Activated CD8-positive, alpha-beta memory T cell treated with anti-CD3 and anti-CD28 coated beads, Interleukin-2, amount 50 U/mL, for 24 hours (primary cell): ENCODE results near the gene AXIN1.
A peak's percentile ranks its signal among the peaks of the same experiment; 100 is the strongest.
"Not testable (repeated sequence)": the region's sequence is repeated elsewhere in the genome, so short reads cannot be mapped to it uniquely, and the experiment has no call there.

Experiments used
- DNase-seq: peaks from one replicate; pipeline ENCODE4 v3.0.0-alpha.2; 2020; ENCODE audit errors: extremely low read depth

AXIN1 gene, protein sequence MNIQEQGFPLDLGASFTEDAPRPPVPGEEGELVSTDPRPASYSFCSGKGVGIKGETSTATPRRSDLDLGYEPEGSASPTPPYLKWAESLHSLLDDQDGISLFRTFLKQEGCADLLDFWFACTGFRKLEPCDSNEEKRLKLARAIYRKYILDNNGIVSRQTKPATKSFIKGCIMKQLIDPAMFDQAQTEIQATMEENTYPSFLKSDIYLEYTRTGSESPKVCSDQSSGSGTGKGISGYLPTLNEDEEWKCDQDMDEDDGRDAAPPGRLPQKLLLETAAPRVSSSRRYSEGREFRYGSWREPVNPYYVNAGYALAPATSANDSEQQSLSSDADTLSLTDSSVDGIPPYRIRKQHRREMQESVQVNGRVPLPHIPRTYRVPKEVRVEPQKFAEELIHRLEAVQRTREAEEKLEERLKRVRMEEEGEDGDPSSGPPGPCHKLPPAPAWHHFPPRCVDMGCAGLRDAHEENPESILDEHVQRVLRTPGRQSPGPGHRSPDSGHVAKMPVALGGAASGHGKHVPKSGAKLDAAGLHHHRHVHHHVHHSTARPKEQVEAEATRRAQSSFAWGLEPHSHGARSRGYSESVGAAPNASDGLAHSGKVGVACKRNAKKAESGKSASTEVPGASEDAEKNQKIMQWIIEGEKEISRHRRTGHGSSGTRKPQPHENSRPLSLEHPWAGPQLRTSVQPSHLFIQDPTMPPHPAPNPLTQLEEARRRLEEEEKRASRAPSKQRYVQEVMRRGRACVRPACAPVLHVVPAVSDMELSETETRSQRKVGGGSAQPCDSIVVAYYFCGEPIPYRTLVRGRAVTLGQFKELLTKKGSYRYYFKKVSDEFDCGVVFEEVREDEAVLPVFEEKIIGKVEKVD

DNA sequence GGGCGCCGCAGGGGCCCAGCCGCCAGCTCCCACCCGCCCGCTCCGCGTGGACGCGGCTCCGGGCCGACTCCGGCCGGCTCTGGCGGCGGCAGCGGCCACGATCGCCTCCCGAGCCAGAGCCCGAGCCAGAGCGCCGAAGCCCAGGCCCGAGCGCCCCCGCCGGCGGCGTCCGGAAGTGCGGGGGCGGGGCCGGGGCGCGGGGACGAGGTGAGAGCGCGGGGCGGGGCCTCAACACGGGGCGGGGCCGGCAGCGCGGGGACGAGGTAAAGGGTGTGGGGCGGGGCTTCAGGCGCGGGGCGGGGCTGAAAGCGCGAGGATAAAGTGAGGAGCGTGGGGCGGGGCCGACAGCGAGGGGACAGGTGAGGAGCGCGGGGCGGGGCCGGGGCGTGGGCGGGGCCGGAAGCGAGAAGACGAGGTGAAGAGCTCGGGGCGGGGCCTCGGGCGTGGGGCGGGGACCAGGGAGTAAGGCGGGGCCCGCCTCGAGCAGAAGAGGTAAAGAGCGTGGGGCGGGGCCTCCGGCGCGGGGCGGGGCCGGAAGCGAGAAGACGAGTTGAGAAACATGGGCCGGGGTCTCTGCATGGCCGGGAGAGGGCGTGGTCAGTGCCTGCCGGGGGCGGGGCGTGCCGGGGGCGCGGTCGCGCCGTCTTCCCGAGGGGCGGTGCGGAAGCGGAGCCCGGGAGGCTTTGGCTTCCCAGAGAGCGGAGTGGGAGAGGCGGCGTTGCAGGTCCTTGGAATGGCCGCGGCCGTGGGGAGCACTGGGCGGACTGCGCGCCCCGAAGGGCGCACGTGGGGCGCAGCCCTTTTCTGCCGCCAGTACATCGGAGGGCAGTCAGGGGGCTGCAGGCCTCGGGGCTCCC is at the start of gene AXIN1:
AXIN1 (minus strand) TSS at position 177 of the 857 bp plus-strand sequence. CDS start 5,698 bp downstream, outside the sequence.
- peak; percentile 99 for DNase-seq

DNA sequence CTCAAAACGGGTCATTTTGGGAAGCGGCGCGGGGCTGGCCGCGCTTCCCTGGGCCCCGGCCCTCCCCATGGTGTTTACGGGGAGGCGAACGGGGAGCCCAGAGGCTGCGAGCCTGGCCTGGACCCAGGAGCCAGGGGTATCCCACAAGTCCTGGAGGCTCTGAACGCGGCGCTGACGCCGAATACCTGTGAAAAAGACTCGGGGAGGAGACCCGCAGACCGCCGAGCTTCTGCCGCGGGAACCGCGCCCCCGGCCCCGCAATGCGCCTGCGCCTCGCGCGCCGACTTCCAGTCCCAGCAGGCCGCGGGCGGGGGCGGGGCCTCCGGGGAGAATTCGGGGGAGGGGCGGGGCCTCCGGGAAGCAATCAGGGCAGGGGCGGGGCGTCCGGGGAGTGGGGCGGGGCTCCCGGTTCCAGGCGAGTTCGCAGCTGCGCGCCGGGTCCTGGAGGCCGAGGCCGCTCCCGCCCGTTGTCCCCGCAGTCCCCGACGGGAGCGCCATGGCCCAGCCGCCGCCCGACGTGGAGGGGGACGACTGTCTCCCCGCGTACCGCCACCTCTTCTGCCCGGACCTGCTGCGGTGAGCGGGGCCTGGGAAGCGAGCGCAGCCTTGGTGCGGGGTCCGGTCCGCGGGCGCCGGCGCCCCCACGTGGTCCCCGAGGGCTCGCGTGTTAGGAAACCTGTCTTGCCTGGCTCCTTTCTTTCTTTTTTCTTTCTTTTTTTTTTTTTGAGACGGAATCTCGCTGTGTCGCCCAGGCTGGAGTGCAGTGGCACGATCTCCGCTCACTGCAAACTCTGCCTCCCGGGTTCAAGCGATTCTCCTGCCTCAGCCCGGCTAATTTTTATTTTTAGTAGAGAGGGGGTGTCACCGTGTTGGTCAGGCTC is 49.2 kb upstream of the AXIN1 start, which contains the start of gene DECR2:
DECR2 (plus strand) TSS at position 418 of the 881 bp plus-strand sequence; CDS start at position 497, 79 bp downstream.
- DNase-seq, result peak; percentile 92

DNA sequence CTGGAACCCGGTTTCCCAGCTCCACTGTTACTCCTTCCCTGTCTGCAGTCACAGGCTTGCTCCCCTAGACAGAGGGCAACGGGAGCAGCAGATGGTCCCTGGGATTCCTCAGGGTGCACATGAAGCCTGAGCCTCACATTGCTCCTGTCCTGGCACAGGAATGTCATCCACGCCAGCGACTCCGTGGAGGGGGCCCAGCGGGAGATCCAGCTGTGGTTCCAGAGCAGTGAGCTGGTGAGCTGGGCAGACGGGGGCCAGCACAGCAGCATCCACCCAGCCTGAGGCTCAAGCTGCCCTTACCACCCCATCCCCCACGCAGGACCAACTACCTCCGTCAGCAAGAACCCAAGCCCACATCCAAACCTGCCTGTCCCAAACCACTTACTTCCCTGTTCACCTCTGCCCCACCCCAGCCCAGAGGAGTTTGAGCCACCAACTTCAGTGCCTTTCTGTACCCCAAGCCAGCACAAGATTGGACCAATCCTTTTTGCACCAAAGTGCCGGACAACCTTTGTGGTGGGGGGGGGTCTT is 47.6 kb upstream of the AXIN1 start:
- no peak for DNase-seq

DNA sequence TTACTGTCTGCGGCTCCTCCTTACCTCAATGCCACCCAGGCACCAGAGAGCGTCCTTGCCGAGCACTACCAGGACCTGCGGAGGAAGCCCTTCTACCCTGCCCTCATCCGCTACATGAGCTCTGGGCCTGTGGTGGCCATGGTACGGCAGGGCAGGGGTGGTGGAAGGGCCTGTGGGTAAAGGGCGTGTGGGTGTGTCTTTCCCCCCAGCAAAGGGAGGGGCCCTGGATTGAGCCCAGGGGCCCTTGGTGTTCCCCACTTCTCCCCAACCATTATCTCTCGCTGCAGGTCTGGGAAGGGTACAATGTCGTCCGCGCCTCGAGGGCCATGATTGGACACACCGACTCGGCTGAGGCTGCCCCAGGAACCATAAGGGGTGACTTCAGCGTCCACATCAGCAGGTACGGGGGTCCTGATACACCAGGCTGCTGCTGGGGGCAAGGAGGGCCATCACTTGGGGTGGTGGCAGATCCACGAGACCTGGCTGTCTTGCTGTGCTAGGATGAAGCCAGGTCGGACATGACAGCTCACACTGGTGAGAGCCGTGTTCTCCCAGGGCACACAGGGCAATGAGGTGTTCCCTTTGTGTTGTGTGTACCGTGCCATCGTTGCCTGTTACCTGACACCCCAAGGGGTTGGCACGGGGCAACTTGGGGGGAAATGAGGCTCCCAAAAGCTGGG is 47.0 kb upstream of the AXIN1 start:
- DNase-seq, result no peak

DNA sequence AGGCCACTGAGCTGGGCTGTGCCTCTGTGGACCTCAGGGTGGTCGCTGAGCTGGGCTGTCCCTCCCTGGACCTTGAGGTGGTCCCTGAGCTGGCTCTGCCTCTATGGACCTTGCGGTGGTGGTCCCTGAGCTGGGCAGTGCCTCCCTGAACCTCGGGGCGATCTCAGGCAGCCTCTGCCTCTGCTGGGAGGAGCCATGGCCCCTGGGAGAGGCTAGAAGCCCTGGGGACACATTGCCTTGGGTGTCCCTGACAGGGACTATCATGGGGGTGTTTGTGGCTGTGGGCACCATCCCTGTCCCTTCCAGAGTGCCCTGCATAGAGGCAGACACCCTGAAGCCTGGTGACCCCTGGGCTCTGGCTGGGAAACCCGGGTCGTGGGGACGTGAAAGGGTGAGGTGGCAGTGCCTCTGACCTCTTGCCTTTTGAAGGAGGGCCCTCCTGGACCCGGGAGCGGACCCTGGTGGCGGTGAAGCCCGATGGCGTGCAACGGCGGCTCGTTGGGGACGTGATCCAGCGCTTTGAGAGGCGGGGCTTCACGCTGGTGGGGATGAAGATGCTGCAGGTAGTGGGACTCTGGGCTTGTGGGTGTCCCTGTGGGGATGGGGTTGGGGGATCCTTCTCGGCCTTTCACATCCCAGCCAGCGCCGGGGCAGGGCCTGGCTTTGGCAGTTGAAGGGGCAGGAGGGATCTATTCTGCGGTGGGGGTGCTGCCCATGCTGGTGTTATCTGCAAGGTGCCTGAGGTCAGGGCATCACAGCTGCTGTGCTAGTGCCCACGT is 46.2 kb upstream of the AXIN1 start:
- DNase-seq, result no peak

DNA sequence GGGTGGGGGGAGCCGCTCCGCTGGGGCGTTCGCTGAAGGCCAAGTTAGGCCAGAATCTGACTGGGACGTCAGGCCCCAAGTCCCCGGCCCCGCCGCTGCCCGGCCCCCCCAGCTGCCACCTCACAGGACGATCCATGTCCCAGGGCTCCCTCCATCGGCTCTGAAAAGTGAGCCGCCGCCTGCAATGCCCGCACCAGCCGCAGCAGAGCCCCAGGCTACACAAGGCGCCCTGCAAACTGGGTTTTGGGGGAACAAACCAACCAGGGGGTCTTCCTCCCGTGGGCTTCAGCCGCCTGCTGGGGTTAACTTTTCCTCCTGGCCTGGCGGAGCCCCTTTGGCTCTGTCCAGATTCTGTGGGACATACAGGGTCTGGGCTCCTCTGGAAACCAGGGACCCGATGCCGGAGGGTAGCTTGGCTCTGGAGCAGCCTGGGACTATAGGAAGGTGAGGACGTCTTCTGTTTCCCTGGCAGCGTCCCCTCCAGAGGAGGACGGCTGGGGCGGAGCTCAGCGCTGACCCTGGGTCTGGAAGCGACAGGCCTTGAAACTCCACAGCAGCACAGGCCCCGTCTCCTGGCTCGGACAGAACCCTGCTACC is 45.3 kb upstream of the AXIN1 start:
- DNase-seq, result no peak

DNA sequence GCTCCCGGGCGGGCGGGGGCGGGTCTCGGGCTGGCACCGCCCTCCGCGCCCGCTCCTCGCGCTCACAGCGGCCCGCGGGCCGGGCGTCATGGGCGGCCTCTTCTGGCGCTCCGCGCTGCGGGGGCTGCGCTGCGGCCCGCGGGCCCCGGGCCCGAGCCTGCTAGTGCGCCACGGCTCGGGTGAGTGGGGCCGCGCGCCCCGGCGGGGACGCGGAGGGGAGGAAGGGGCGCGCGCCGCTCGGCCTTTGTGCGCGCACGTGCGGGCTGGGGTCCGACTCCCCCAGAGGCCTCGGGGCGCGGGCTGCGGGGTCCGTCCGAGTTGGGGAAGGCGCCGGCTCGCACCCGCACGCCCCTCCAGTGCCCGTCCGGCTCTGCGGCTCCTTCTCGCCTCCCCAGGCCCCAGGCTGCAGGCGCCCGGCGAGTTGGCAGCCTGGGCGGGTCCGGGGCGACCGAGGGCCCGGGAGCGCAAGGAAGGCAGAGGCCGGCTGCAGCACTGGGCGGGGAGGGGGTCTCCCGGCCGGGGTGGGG is 44.7 kb upstream of the AXIN1 start, which contains the start of gene NME4:
NME4 (plus strand) TSS at position 65 of the 527 bp plus-strand sequence; CDS start at position 89, 24 bp downstream.
- no peak for DNase-seq

DNA sequence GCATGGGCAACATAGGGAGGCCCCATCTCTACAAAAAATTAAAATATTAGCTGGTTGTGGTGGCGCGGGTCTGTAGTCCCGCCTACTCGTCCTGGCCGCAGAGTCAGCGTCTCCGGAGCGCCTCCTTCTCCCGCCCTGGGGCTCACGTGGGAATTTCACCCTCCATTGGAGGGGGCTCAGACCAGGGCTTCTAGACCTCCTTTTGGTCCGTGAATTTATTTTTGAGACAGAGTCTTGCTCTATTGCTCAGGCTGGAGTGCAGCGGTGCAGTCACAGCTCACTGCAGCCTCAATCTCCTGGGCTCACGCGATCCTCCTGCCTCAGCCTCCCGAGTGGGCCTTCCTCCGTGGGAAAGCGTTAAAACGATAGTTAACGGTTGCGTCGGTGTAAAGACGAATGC is 44.1 kb upstream of the AXIN1 start:
- no peak for DNase-seq

DNA sequence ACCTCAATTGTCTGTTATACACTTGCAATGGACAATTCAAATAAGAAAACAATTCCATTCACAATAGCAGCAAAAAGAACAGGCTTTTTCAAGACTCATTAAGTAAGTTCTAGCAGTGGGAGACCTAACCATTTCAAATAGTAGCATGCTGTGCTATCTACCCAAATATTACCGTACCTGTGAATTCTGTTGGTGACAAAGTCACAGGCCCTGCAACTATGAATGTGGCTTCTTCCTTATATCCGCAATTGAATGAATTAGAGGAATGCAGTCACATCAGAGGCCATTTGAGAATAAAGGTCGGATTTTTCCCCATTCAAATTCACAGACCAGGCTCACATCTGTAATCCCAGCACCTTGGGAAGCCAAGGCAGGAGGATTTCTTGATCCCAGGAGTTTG is 43.7 kb upstream of the AXIN1 start:
- DNase-seq, result no peak

DNA sequence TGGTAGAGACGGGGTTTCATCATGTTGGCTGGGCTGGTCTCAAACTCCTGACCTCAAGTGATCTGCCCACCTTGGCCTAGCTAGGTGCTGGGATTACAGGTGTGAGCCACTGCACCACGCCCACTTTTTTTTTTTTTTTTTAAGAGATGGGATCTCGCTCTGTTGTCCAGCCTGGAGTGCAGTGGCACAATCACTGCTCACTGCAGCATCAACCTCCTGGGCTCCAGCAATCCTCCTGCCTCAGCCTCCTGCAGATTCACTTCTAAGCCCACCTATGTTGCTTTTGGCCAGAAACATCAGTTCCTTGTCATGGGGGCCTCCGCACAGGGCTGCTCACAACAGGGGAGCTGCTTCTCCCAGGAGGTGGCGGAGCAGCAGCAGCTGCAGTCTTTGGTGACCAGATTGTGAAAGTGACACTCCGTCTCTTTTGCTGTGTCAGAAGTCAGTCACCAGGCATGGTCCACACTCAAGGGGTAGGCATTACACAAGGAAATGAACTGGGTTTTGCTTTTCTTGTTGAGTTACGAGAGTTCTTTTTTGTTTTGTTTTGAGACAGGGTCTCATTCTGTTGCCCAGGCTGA is 40.0 kb upstream of the AXIN1 start:
- DNase-seq, result no peak

DNA sequence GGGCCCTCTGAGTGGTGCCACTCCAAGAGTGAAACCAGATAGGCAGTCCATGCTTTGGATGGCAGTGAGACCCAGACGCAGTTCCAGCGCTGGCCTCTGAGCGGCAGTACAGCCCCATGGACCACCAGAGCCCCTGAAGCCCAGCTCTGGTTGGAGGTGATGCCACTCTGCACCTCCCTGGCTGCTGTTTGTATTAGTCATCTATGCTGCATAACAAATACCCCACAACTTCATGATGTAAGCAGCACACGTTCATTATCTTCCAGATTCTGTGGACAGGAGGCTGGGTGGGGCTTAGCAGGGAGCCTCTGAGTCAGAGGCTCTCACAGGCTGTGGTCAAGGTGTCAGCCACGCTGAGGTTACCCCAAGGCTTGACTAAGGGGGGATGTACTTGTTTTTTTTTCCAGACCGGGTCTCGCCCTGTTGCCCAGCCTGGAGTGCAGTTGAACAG is 39.4 kb upstream of the AXIN1 start:
- DNase-seq, result peak; percentile 81

DNA sequence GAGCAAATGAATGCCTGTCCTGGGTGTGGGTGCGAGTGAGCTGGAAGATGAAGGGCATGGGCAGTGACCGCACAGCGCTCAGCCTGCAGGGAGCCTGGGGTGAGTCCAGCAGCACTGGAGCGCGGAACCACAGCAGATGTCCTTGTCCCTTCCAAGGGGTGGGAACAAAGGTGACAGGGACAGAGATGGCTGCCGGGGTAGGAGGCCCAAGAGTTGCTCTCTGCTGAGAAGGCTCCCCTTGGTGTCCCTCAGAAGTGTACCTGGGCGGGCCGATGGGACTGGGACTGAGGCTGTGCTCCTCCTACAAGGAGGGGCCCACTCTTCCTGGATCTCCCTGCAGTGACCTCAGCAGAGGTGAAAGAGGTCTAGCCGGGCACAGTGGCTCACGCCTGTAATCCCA is 36.8 kb upstream of the AXIN1 start:
- DNase-seq, result no peak

DNA sequence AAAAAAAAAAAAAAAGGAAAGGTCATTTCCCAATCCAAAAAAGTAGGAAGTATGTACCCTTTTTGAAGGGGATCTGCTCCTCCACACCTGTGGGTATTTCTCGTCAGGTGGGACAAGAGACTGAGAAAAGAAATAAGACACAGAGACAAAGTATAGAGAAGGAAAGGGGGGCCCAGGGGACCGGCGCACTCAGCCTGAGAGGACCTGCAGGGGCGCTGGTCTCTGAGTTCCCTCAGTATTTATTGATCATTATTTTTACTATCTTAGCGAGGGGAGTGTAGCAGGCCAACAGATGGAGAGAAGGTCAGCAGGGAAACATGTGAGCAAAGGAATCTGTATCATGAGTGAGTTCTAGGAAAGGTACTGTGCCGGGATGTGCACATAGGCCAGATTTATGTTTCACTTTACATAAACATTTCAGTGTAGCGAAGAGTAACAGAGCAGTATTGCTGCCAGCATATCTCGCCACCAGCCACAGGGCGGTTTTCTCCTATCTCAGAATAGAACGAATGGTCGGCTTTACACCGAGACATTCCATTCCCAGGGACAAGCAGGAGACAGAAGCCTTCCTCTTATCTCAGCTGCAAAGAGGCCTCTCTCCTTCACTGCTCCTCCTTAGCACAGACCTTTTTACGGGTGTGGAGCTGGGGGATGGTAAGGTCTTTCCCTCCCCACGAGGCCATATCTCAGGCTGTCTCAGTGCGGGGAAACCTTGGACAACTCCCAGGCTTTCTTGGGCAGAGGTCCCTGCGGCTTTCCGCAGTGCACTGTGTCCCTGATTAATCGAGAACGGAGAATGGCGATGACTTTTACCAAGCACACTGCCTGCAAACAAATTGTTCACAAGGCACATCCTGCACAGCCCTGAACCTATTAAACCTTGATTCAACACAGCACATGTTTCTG is 35.5 kb upstream of the AXIN1 start:
- not testable (repeated sequence) for DNase-seq

DNA sequence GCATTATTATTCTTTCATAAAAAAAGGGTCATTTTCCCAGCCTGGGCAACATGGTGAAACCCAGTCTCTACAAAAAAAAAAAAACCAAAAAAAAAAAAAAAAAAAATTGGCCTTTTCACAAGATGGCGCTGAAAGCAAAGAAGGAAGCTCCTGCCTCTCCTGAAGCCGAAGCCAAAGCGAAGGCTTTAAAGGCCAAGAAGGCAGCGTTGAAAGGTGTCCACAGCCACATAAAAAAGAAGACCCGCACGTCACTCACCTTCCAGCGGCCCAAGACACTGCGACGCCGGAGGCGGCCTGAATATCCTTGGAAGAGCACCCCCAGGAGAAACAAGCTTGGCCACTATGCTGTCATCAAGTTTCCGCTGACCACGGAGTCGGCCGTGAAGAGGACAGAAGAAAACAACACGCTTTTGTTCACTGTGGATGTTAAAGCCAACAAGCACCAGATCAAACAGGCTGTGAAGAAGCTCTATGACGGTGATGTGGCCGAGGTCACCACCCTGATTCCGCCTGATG is 34.2 kb upstream of the AXIN1 start:
- DNase-seq, result no peak

DNA sequence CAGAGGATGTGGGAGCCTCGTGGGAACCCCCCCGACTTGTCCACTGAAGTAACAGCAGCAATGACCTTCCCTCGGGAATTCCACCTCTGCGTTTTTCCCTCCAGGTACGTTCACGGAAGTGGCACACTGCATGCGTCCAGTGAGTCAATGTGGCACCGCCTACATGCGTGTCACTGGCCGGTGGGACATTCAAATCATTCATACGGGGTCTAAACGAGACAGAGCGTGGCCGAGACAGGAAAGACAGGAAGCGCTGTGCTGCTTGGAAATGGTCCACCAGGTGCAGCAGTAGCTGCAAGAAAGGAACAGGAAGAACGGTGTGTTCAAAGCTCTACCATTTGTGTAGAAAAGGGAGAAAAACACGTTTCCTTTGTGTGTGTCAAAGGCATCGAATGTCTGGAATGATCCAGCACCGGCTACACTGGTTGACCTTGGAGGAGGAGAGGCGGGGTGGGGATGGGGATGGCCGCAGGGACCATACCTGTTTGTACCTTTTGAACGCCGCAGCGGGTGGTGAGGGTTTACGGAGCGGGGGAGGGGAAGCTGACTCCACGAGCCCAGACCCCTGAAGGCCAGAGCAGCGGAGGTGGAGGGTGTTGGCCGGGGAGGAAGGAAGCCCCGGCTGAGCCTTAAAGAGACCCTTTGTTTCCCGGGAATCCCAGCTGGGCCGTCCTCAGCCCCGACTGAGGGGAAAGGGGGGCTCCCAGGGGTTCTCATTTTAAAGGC is 31.0 kb upstream of the AXIN1 start:
- no peak for DNase-seq
